NCI-H69 (cell line): Measurements from ENCODE around the gene ERVH48-1.
A peak's percentile ranks its signal among the peaks of the same experiment; 100 is the strongest.
"Not testable (repeated sequence)": the region's sequence is repeated elsewhere in the genome, so short reads cannot be mapped to it uniquely, and the experiment has no call there.

Experiments used
- DNase-seq: peaks from one replicate; lab custom pipeline; 2025; lab: John Stamatoyannopoulos, UW

The ERVH48-1 gene

GRCh38 chr21:42906233-42906632 is 19.2 kb downstream of the ERVH48-1 start:
- DNase-seq: no peak

GRCh38 chr21:42905195-42905594 is 20.2 kb downstream of the ERVH48-1 start:
- DNase-seq: no peak

- no peak for DNase-seq
These were observed 21.6 kb downstream of the ERVH48-1 start for GRCh38 chr21:42903817-42904216.

GRCh38 chr21:42900446-42900845 is 25.0 kb downstream of the ERVH48-1 start:
- DNase-seq: no peak

- peak; percentile 99 for DNase-seq
These were observed 32.3 kb downstream of the ERVH48-1 start, which contains the start of gene NDUFV3 for GRCh38 chr21:42892931-42893755. NDUFV3 (plus strand) TSS chr21:42893309; CDS start chr21:42893334, 25 bp downstream.

- DNase-seq: no peak
These were observed 32.9 kb downstream of the ERVH48-1 start for GRCh38 chr21:42892582-42892930.

GRCh38 chr21:42887326-42887725 is 38.1 kb downstream of the ERVH48-1 start:
- DNase-seq: no peak

GRCh38 chr21:42883921-42884320 is 41.5 kb downstream of the ERVH48-1 start:
- no peak for DNase-seq

- no peak for DNase-seq
These were observed 45.1 kb downstream of the ERVH48-1 start for GRCh38 chr21:42880352-42880751.

- DNase-seq: peak; percentile 98
These were observed 46.2 kb downstream of the ERVH48-1 start, which contains the start of gene WDR4 for GRCh38 chr21:42878993-42879787. WDR4 (minus strand) TSS chr21:42879539; CDS start chr21:42879495, 44 bp downstream.

GRCh38 chr21:42878678-42878992 is 46.8 kb downstream of the ERVH48-1 start:
- DNase-seq: no peak

GRCh38 chr21:42875811-42876210 is 49.6 kb downstream of the ERVH48-1 start:
- not testable (repeated sequence) for DNase-seq

- no peak for DNase-seq
These were observed 52.3 kb downstream of the ERVH48-1 start for GRCh38 chr21:42873096-42873495.

GRCh38 chr21:42868196-42868595 is 57.2 kb downstream of the ERVH48-1 start:
- DNase-seq: no peak
